Upper lobe of left lung (tissue), 6 donors: ENCODE data around the gene TMEM8B. TPM values are rescaled to one million over a fixed set of nuclear protein-coding genes. Genes with fewer than 3 reads are reported as not detected.
"Not testable (repeated sequence)": the region's sequence is repeated elsewhere in the genome, so short reads cannot be mapped to it uniquely, and the experiment has no call there.

ENCODE experiments used
- ATAC-seq, 2 donors: fragments of 200-7000 bp; cut with Tn5 transposase; one replicate each; pipeline ENCODE4 v1.9.1; 2022; ENCODE audit warnings: mild to moderate bottlenecking in 2 of 2, moderate library complexity in 2 of 2; ENCODE audit not compliant: low FRiP score in 2 of 2
- DNase-seq, 2 donors: peaks; one replicate each; pipeline ENCODE4 v3.0.0-alpha.2; 2019 to 2020
- H3K27ac ChIP-seq, 4 donors: fragments of 200-600 bp; sonication (generic); one replicate each; pipeline ENCODE4 v1.5.1; 2016 to 2019
- H3K27me3 ChIP-seq, 4 donors: fragments of 200-600 bp; sonication (generic); one replicate each; pipeline ENCODE4 v1.5.1; 2017 to 2019
- H3K36me3 ChIP-seq, 4 donors: fragments of 200-600 bp; sonication (generic); one replicate each; pipeline ENCODE4 v1.5.1; 2016 to 2019
- H3K4me1 ChIP-seq, 4 donors: fragments of 200-600 bp; sonication (generic); one replicate each; pipeline ENCODE4 v1.5.1; 2018 to 2019
- H3K4me3 ChIP-seq, 4 donors: fragments of 200-600 bp; sonication (generic); one replicate each; pipeline ENCODE4 v1.5.1; 2017 to 2019; ENCODE audit warnings: mild to moderate bottlenecking in 2 of 4, moderate library complexity in 1 of 4
- H3K9me3 ChIP-seq, 4 donors: fragments of 200-600 bp; sonication (generic); one replicate each; pipeline ENCODE4 v1.5.1; 2018 to 2019
- EP300 ChIP-seq, 4 donors: sonication (generic); formaldehyde crosslinking; IDR thresholded peaks; one replicate each; pipeline ENCODE4 v1.5.1; 2017; ENCODE audit warnings: antibody characterized with exemption in 4 of 4, control low read depth in 2 of 4
- POLR2A ChIP-seq, 4 donors: fragments of 450-650 bp; IDR thresholded peaks; one replicate each; pipeline ENCODE4 v1.5.1; 2016 to 2017; ENCODE audit warnings: antibody characterized with exemption in 4 of 4, mild to moderate bottlenecking in 2 of 4
- POLR2AphosphoS5 ChIP-seq, 2 donors: sonication (generic); formaldehyde crosslinking; IDR thresholded peaks; one replicate each; pipeline ENCODE4 v1.5.1; 2017; ENCODE audit warnings: antibody characterized with exemption in 2 of 2
- WGBS, 2 donors: methylation state at CpG; one replicate each; pipeline ENCODE4 v1.1.5; 2017 to 2018; 5-methylcytosine and 5-hydroxymethylcytosine counted together
- total RNA-seq, 6 donors: library from RNA; depleted of rRNA in 4 of 6; stranded (reverse); fragments of >200 nt in 4 of 6; gene quantifications; one replicate each; pipeline versions ENCODE4 v1.1.0 to v1.2.1, GENCODE V29; 2016 to 2021
- TF ChIP-seq, protein P1 (sequence below), 6 experiments: fragments of 450-650 bp in 4 of 6; fragments of 200-600 bp in 2 of 6; sonication (generic) in 2 of 6; IDR thresholded peaks; one replicate each; pipeline ENCODE4 v1.5.1; 2016 to 2019; ENCODE audit warnings: antibody characterized with exemption in 6 of 6
- donor health status: DM: no; HTN: no; CAD: no; lungs with moderate emphysema.
- donor health status: DM: no; HTN: yes; CAD: no; lungs with severe emphysema.

The TMEM8B gene
- total RNA-seq, 6 donors from 2014 or later: 6.5 to 21.0 (median 10.0) TPM

- no peak for ATAC-seq
- Histone ChIP-seq H3K4me1 (no peaks in the 10 kb centered on the region), H3K27ac (no peak overlapping the region), H3K36me3 (no peaks in the 10 kb centered on the region), H3K9me3 (no peaks in the 10 kb centered on the region), H3K27me3 (no peaks in the 10 kb centered on the region), H3K4me3 (no peak overlapping the region)
- WGBS, 2 donors: 97 to 100% methylated on average over 2 of the region's 2 CpGs
- TF ChIP-seq, protein P1, sequence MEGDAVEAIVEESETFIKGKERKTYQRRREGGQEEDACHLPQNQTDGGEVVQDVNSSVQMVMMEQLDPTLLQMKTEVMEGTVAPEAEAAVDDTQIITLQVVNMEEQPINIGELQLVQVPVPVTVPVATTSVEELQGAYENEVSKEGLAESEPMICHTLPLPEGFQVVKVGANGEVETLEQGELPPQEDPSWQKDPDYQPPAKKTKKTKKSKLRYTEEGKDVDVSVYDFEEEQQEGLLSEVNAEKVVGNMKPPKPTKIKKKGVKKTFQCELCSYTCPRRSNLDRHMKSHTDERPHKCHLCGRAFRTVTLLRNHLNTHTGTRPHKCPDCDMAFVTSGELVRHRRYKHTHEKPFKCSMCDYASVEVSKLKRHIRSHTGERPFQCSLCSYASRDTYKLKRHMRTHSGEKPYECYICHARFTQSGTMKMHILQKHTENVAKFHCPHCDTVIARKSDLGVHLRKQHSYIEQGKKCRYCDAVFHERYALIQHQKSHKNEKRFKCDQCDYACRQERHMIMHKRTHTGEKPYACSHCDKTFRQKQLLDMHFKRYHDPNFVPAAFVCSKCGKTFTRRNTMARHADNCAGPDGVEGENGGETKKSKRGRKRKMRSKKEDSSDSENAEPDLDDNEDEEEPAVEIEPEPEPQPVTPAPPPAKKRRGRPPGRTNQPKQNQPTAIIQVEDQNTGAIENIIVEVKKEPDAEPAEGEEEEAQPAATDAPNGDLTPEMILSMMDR (IDR thresholded peaks at IDR 0.05): no peak
- no peak for DNase-seq
Measured at GRCh38 chr9:35896570-35896969, 67.5 kb downstream of the TMEM8B start.

DNA sequence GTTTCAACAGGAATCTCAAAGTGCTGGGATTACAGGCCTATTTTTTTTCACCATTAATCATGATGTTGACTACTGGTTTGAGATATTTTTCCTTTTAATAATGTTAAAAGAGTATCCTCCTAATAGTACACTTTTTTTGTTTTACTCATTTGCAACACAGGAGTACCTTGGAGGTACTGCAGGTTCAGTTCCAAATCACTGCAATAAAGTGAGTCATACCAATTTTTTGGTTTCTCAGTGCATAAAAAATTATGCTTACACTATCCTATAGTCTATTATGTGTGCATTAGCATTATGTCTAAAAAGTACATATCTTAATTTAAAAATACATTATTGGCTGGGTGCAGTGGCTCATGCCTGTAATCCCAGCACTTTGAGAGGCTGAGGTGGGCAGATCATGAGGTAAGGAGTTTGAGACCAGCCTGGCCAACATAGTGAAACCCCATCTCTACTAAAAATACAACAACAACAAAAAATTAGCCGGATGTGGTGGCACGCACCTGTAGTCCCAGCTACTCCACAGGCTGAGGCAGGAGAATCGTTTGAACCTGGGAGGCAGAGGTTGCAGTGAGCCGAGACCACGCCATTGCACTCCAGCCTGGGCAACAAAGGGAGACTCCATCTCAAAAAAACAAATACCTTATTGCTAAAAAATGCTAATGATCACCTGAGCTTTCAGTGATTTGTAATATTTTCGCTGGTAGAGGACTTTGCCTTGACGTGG, 68.5 kb downstream of the TMEM8B start:
- not testable (repeated sequence) for H3K9me3 ChIP-seq, H3K4me3 ChIP-seq, H3K36me3 ChIP-seq, ATAC-seq, DNase-seq, H3K4me1 ChIP-seq, H3K27me3 ChIP-seq, H3K27ac ChIP-seq
- WGBS, 2 donors: 94% methylated on average over 7 of the region's 7 CpGs

DNA sequence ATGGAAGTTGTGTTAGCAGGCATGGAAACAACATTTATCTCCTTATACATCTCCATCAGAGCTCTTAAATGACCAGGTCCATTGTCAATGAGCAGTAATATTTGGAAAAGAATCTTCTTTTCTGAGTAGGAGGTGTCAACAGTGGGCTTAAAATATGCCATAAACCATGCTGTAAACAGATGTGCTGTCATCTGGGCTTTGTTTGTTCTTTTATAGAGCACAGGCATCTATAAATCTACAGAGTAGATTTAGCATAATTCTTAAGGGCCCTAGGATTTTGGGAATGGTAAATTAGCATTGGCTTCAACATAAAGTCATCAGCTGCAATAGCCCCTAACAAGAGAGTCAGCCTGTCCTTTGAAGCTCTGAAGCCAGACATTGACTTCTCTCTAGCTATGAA, 69.3 kb downstream of the TMEM8B start:
- H3K4me3 ChIP-seq: no peak overlapping the region
- no peaks in the 10 kb centered on the region for H3K27me3 ChIP-seq
- no peak for DNase-seq
- H3K9me3 ChIP-seq: no peaks in the 10 kb centered on the region
- ATAC-seq: no peak
- H3K4me1 ChIP-seq: peaks cover 4 to 10% (median 5%) of the 10 kb centered on the region in 4 donors
- H3K27ac ChIP-seq: no peak overlapping the region
- TF ChIP-seq, protein P1 (IDR thresholded peaks at IDR 0.05): no peak
- TF ChIP-seq EP300 (IDR thresholded peaks at IDR 0.05) (no peak), POLR2A (IDR thresholded peaks at IDR 0.05) (no peak)
- no peaks in the 10 kb centered on the region for H3K36me3 ChIP-seq

DNA sequence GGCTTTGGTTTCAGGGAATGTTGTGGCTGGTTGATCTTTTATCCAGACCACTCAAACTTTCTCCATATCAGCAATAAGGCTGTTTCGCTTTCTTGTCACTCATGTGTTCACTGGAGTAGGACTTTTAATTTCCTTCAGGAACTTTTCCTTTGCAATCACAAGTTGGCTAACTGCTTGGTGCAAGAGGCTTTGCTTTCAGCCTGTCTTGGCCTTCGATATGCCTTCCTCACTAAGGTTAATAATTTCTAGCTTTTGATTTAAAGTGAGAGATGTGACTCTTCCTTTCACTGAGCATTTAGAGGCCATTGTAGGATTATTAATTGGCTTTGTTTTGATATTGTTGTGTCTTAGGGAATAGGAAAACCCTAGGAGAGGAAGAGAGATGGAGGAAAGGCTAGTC, 70.0 kb downstream of the TMEM8B start:
- Histone ChIP-seq H3K27ac (no peak overlapping the region), H3K27me3 (no peaks in the 10 kb centered on the region), H3K9me3 (no peaks in the 10 kb centered on the region), H3K4me1 (peaks cover 7 to 14% (median 12%) of the 10 kb centered on the region in 4 donors), H3K36me3 (no peaks in the 10 kb centered on the region), H3K4me3 (no peak overlapping the region)
- ATAC-seq: no peak
- no peak for DNase-seq
- TF ChIP-seq, protein P1 (IDR thresholded peaks at IDR 0.05): no peak
- TF ChIP-seq EP300 (IDR thresholded peaks at IDR 0.05): no peak
- TF ChIP-seq POLR2AphosphoS5 (IDR thresholded peaks at IDR 0.05): no peak
- TF ChIP-seq POLR2A (IDR thresholded peaks at IDR 0.05): no peak
- 85% methylated on average over 2 of the region's 2 CpGs for WGBS, 2 donors

DNA sequence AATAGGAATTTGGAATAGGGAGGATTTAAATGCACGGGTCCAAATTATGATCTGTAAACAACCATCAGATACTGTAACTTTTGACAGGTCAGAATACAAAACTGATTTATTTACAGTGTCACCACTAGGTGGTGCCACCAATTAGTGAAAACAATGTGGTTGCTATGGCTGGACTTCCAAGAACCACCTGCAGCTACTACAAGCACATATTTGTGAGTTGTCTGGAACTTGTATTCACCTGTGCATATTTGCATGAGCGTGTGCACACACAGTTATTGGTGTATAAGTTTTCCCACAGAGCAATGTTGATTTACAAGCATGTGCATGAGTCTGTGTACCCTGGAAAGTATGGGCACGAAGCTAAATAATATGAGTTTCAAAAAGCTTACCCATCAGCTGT, 74.0 kb downstream of the TMEM8B start:
- 22 to 24% methylated on average over 3 of the region's 3 CpGs for WGBS, 2 donors
- Histone ChIP-seq H3K4me1 (peaks cover 48 to 54% (median 51%) of the 10 kb centered on the region in 4 donors), H3K27ac (peak overlapping the region in 1 of 4 donors; percentile 98), H3K27me3 (no peaks in the 10 kb centered on the region), H3K9me3 (no peaks in the 10 kb centered on the region), H3K36me3 (no peaks in the 10 kb centered on the region), H3K4me3 (no peak overlapping the region)
- no peak for DNase-seq
- ATAC-seq: no peak
- TF ChIP-seq POLR2AphosphoS5 (IDR thresholded peaks at IDR 0.05): no peak
- TF ChIP-seq, protein P1 (IDR thresholded peaks at IDR 0.05): peak; percentile 60 to 88 (median 82)
